ENCODE results near the gene BMP2K. TPM values are rescaled to one million over a fixed set of nuclear protein-coding genes. Genes with fewer than 3 reads are reported as not detected.

Gene BMP2K
- total RNA-seq (2022) (45.6 and 48.2 TPM in 2 replicates), Bru-seq, nascent RNA (percentile 89 among the genes with signal in this experiment), BruChase-seq, experiment 1, labeled RNA remaining after a 2-hour chase (percentile 78 among the genes with signal in this experiment), BruChase-seq, experiment 2, labeled RNA remaining after a 6-hour chase (percentile 70 among the genes with signal in this experiment)
- long read RNA-seq, transcript BMP2K-204 (14 exons, 3,195 nt): major isoform, 15 of 35 reads
- long read RNA-seq, partial matches to known transcripts: 5 of 35 reads
- long read RNA-seq, other reads (novel, unspliced or antisense): 14 of 35 reads

- intact Hi-C loops (cut with micrococcal nuclease; ENCODE audit: unreplicated experiment): loop anchor here (5.0 kb wide), 3 partner anchors 149 to 224 kb away; partner anchors contain the start of gene ANXA3
- no peaks in the 10 kb centered on the region for H3K36me3 ChIP-seq (ENCODE audit: control insufficient read depth, insufficient read depth, low read length)
- peaks cover 30% of the 10 kb centered on the region for H3K4me1 ChIP-seq
- Mint-ChIP-seq H3K27me3 (ENCODE audit: insufficient read depth, unreplicated experiment) (no peaks in the 10 kb centered on the region), H3K27ac (ENCODE audit: unreplicated experiment) (peak within 1 kb of the TSS; percentile 93), H3K4me1 (ENCODE audit: low read depth, unreplicated experiment) (no peaks in the 10 kb centered on the region), H3K4me3 (ENCODE audit: unreplicated experiment) (peak within 1 kb of the TSS; percentile 93), H3K36me3 (ENCODE audit: insufficient read depth, unreplicated experiment) (no peaks in the 10 kb centered on the region), H3K9me3 (ENCODE audit: unreplicated experiment) (no peaks in the 10 kb centered on the region)
- ChIA-PET POLR2A (interaction anchor here (0.6 to 1.1 kb wide), 12 partner anchors 14 to 223 kb away, joined by 3 to 6 read pairs (median 4); no protein-coding TSS in a partner anchor), CTCF (interaction anchor here (0.6 to 1.8 kb wide), 5 partner anchors 20 to 720 kb away, joined by 3 to 9 read pairs (median 3); no protein-coding TSS in a partner anchor)
- BruUV-seq (replicated peaks): no TSS peak
- TF ChIP-seq CTCF (IDR thresholded peaks at IDR 0.05; ENCODE audit: insufficient read depth in 1 of 2, low read depth in 1 of 2, low read length in 1 of 2, severe bottlenecking in 1 of 2, unreplicated experiment in 1 of 2): no peak
- no peaks in the 10 kb centered on the region for H3K9me3 ChIP-seq
- H3K4me3 ChIP-seq (ENCODE audit: low read depth, low read length): peak within 1 kb of the TSS; percentile 57
- DNase-seq: peak; percentile 80 to 88
- H3K27me3 ChIP-seq (replicated peaks; ENCODE audit: control insufficient read depth, insufficient read depth, low read length): no peaks in the 10 kb centered on the region
Observed at GRCh38 chr4:78776079-78776728, at the start of gene BMP2K. Gene BMP2K, plus strand, starts transcription at chr4:78776350. Its CDS starts 194 bp downstream, at chr4:78776544.

DNA sequence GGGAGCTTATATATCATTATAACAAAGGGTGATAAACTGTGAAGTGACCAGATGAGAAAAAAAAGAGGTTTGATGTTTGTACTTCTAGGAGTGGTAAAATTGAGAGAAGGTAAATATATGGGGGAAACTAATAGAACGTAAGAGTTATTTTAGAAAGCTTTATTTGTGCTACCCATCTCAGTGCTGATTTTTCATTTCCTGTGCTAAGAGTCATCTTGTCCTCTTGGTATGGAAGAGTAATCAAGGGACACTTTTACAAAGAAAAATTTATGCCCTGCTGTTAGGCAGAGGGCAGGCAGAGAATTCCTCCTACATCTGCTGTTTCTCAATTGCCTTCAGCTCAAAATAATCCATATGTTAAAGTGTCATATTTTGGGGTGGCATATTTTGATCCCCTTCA, 49.6 kb upstream of the BMP2K start:
- Histone ChIP-seq H3K27me3 (replicated peaks; ENCODE audit: control insufficient read depth, insufficient read depth, low read length) (no peaks in the 10 kb centered on the region), H3K4me3 (ENCODE audit: low read depth, low read length) (no peak overlapping the region), H3K4me1 (no peaks in the 10 kb centered on the region), H3K36me3 (ENCODE audit: control insufficient read depth, insufficient read depth, low read length) (no peaks in the 10 kb centered on the region), H3K9me3 (no peaks in the 10 kb centered on the region)
- BruUV-seq (replicated peaks): no TSS peak
- POLR2A ChIA-PET: no interaction called here
- no peaks in the 10 kb centered on the region for H3K9me3 Mint-ChIP-seq (ENCODE audit: unreplicated experiment)
- no peak overlapping the region for H3K27ac Mint-ChIP-seq (ENCODE audit: unreplicated experiment)
- CTCF ChIA-PET: no interaction called here
- no peaks in the 10 kb centered on the region for H3K36me3 Mint-ChIP-seq (ENCODE audit: insufficient read depth, unreplicated experiment)
- intact Hi-C loops (cut with micrococcal nuclease; ENCODE audit: unreplicated experiment): no loop called here
- H3K27me3 Mint-ChIP-seq (ENCODE audit: insufficient read depth, unreplicated experiment): no peaks in the 10 kb centered on the region
- no peak for DNase-seq
- TF ChIP-seq CTCF (IDR thresholded peaks at IDR 0.05; ENCODE audit: insufficient read depth in 1 of 2, low read depth in 1 of 2, low read length in 1 of 2, severe bottlenecking in 1 of 2, unreplicated experiment in 1 of 2): no peak
- H3K4me3 Mint-ChIP-seq (ENCODE audit: unreplicated experiment): no peak overlapping the region
- H3K4me1 Mint-ChIP-seq (ENCODE audit: low read depth, unreplicated experiment): no peaks in the 10 kb centered on the region

DNA sequence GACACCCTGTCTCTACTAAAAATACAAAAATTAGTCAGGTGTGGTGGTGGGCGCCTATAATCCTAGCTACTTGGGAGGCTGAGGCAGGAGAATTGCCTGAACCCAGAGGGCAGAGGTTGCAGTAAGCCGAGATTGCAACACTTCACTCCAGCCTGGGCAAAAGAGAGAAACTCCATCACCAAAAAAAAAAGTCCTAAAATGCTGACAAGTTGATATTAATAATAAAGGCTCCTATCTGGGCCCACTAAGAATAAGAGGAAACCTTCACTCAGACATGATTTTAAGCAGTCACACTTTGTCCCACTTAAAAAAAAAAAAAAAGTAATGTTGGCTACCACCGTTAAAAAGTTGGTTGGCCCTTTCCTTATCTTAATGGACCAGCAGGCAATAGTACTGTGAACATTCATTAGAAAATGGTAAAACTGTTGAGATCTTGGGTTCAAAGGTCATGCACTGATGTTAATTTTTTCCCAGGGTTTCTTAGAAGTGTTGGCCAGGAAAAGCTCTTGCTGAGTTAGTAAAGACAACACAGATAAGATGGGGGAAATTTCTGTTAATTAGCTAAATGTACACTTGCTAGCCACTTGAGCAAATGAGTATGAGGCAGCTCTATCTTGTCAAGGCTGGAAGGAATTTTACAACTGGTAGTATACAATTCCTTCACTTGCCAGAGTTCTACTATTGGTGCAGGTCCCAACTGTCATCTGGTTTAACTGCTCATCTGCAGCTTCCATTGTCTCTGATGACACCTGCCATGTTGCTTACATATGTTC, 43.6 kb upstream of the BMP2K start:
- no peak for DNase-seq
- H3K36me3 Mint-ChIP-seq (ENCODE audit: insufficient read depth, unreplicated experiment): no peaks in the 10 kb centered on the region
- no TSS peak for BruUV-seq (replicated peaks)
- Histone ChIP-seq H3K9me3 (no peaks in the 10 kb centered on the region), H3K27me3 (replicated peaks; ENCODE audit: control insufficient read depth, insufficient read depth, low read length) (no peaks in the 10 kb centered on the region), H3K4me3 (ENCODE audit: low read depth, low read length) (no peak overlapping the region), H3K36me3 (ENCODE audit: control insufficient read depth, insufficient read depth, low read length) (no peaks in the 10 kb centered on the region), H3K4me1 (peaks cover 5% of the 10 kb centered on the region; the same call in 1 of the 2 replicates)
- intact Hi-C loops (cut with micrococcal nuclease; ENCODE audit: unreplicated experiment): no loop called here
- TF ChIP-seq CTCF (IDR thresholded peaks at IDR 0.05; ENCODE audit: insufficient read depth in 1 of 2, low read depth in 1 of 2, low read length in 1 of 2, severe bottlenecking in 1 of 2, unreplicated experiment in 1 of 2): no peak
- H3K27me3 Mint-ChIP-seq (ENCODE audit: insufficient read depth, unreplicated experiment): no peaks in the 10 kb centered on the region
- CTCF ChIA-PET: interaction anchor here (0.7 kb wide), 2 partner anchors 132 to 140 kb away, joined by 3 read pairs; no protein-coding TSS in a partner anchor
- H3K27ac Mint-ChIP-seq (ENCODE audit: unreplicated experiment): no peak overlapping the region
- H3K9me3 Mint-ChIP-seq (ENCODE audit: unreplicated experiment): no peaks in the 10 kb centered on the region
- H3K4me1 Mint-ChIP-seq (ENCODE audit: low read depth, unreplicated experiment): no peaks in the 10 kb centered on the region
- no peak overlapping the region for H3K4me3 Mint-ChIP-seq (ENCODE audit: unreplicated experiment)
- POLR2A ChIA-PET: interaction anchor here (1.1 kb wide), 1 partner anchor 44 kb away, joined by 3 read pairs; the partner anchor contains the start of gene BMP2K
